ENCODE measurements around the gene DMAC2L. TPM values are rescaled to one million over a fixed set of nuclear protein-coding genes. Genes with fewer than 3 reads are reported as not detected.
A peak's percentile ranks its signal among the peaks of the same experiment; 100 is the strongest.
"Not testable (repeated sequence)": the region's sequence is repeated elsewhere in the genome, so short reads cannot be mapped to it uniquely, and the experiment has no call there.

The DMAC2L gene
- total RNA-seq, 1 donor from 2014 or later = 17.7 TPM

DNA sequence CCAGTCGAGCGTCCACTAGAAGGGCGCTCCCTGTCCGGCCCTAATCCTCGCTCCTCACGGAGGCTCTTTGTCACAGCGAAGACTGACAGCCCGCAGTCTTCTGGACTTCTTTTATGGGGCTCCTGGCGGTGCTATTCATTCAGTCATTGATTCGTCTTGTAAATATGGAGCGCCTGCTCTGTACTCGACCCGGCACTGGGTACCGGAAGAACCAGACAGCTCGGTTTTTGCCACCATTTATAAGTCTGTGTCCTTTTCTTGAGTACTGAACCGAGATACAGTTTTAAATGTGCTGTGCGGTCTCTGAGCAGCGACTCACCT is 570 bp downstream of the DMAC2L start:
- Mint-ChIP-seq H3K9me3 (ENCODE audit: unreplicated experiment) (peaks cover 12% of the 10 kb centered on the region), H3K4me1 (ENCODE audit: unreplicated experiment) (peaks cover 27% of the 10 kb centered on the region), H3K4me3 (ENCODE audit: unreplicated experiment) (peak overlapping the region; percentile 89), H3K36me3 (ENCODE audit: unreplicated experiment) (peaks cover 16% of the 10 kb centered on the region), H3K27ac (ENCODE audit: unreplicated experiment) (peak overlapping the region; percentile 94), H3K27me3 (ENCODE audit: unreplicated experiment) (no peaks in the 10 kb centered on the region)
- TF ChIP-seq, protein P1, sequence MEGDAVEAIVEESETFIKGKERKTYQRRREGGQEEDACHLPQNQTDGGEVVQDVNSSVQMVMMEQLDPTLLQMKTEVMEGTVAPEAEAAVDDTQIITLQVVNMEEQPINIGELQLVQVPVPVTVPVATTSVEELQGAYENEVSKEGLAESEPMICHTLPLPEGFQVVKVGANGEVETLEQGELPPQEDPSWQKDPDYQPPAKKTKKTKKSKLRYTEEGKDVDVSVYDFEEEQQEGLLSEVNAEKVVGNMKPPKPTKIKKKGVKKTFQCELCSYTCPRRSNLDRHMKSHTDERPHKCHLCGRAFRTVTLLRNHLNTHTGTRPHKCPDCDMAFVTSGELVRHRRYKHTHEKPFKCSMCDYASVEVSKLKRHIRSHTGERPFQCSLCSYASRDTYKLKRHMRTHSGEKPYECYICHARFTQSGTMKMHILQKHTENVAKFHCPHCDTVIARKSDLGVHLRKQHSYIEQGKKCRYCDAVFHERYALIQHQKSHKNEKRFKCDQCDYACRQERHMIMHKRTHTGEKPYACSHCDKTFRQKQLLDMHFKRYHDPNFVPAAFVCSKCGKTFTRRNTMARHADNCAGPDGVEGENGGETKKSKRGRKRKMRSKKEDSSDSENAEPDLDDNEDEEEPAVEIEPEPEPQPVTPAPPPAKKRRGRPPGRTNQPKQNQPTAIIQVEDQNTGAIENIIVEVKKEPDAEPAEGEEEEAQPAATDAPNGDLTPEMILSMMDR (IDR thresholded peaks at IDR 0.05) = no peak
- DNase-seq (ENCODE audit: extremely low spot score, unreplicated experiment) = no peak

DNA sequence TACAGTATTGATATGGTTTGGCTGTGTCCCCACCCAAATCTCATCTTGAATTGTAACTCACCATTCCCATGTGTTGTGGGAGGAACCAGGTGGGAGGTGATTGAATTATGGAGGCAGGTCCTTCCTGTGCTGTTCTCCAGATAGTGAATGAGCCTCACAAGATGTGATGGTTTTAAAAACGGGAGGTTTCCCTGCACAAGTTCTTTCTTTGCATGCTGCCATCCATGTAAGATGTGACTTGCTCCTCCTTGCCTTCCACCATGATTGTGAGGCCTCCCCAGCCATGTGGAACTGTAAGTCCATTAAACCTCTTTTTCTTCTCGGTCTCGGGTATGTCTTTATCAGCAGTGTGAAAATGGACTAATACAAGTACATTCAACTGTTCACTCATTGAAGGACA is 2.0 kb downstream of the DMAC2L start:
- DNase-seq (ENCODE audit: extremely low spot score, unreplicated experiment); H3K27ac Mint-ChIP-seq (ENCODE audit: unreplicated experiment); H3K4me3 Mint-ChIP-seq (ENCODE audit: unreplicated experiment); H3K27me3 Mint-ChIP-seq (ENCODE audit: unreplicated experiment): not testable (repeated sequence)
- H3K36me3 Mint-ChIP-seq (ENCODE audit: unreplicated experiment) = peaks cover 16% of the 10 kb centered on the region
- H3K4me1 Mint-ChIP-seq (ENCODE audit: unreplicated experiment) = peaks cover 32% of the 10 kb centered on the region
- H3K9me3 Mint-ChIP-seq (ENCODE audit: unreplicated experiment) = peaks cover 12% of the 10 kb centered on the region

DNA sequence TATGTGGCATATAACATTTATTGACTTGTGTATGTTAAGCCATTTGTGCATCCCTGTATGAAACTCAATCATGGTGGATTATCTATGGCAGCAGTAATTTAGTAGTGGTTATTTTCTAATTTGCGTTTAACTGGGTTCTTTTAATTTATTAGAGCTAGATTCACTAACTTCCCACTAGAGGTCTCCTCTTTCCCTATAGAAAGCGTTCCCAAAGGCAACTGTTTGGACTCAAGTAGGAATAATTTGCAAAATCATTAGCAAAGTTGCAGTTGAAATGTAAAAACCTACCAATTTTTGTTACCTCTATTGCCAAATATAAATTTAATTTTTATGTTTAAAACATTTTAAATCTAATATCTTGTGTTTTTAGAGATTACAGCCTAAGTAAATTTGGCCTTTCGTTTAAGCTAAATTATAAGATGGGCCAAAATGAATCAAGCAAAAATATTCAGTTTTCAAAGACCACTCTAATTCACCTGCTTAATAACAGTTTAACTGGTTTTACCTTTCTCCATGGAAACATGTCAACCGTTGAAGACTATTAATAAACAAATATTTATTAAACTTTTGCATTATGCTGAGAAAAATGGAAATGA is 6.0 kb downstream of the DMAC2L start:
- H3K4me1 Mint-ChIP-seq (ENCODE audit: unreplicated experiment) = peaks cover 17% of the 10 kb centered on the region
- no peak overlapping the region for H3K4me3 Mint-ChIP-seq (ENCODE audit: unreplicated experiment)
- H3K9me3 Mint-ChIP-seq (ENCODE audit: unreplicated experiment) = peaks cover 12% of the 10 kb centered on the region
- no peak for DNase-seq (ENCODE audit: extremely low spot score, unreplicated experiment)
- H3K36me3 Mint-ChIP-seq (ENCODE audit: unreplicated experiment) = peaks cover 16% of the 10 kb centered on the region
- H3K27ac Mint-ChIP-seq (ENCODE audit: unreplicated experiment) = peak overlapping the region; percentile 18
- no peaks in the 10 kb centered on the region for H3K27me3 Mint-ChIP-seq (ENCODE audit: unreplicated experiment)
- TF ChIP-seq, protein P1 (IDR thresholded peaks at IDR 0.05) = peak; percentile 70

DNA sequence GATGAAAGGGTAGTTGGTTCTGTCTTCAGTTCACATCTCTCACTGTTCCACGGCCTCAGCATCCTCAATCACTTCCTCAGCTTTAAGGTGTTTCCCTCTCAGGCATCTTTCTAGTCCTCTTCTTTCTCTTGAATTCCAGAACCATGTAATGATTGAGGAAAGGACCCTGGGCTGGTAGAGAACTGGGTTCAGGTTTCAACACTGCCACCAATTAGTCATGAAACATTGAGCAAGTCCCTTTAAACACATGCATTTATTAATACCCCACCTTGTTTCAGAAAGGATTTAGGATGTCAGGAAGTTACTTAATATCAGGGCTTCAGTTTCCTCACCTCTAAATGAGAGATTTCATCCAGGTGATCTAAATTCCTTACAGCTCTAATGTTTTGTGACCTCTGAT is 7.2 kb downstream of the DMAC2L start:
- TF ChIP-seq, protein P1 (IDR thresholded peaks at IDR 0.05) = no peak
- Mint-ChIP-seq H3K4me3 (ENCODE audit: unreplicated experiment) (no peak overlapping the region), H3K4me1 (ENCODE audit: unreplicated experiment) (peaks cover 9% of the 10 kb centered on the region), H3K36me3 (ENCODE audit: unreplicated experiment) (peaks cover 15% of the 10 kb centered on the region), H3K27me3 (ENCODE audit: unreplicated experiment) (no peaks in the 10 kb centered on the region), H3K27ac (ENCODE audit: unreplicated experiment) (peak overlapping the region; percentile 38), H3K9me3 (ENCODE audit: unreplicated experiment) (peaks cover 12% of the 10 kb centered on the region)
- no peak for DNase-seq (ENCODE audit: extremely low spot score, unreplicated experiment)

DNA sequence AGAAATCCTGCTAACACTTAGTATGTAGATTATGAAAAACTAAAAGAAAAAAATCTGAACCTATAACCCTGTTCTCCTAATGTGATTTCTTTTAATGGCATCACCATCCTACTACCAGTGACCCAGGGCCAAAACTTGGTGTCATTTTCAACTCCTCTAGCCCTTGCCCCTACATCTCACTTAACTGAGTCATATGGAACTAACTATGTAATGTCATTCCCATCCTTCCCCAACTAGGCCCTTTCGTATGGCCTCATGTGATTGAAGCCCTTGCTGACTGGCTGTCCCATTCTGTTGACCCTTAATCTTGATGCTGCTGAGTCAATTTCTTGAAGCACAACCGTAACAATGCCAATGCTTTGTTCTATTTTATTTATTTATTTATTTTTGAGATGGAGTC is 7.6 kb downstream of the DMAC2L start:
- TF ChIP-seq, protein P1 (IDR thresholded peaks at IDR 0.05) = no peak
- no peak for DNase-seq (ENCODE audit: extremely low spot score, unreplicated experiment)
- Mint-ChIP-seq H3K27me3 (ENCODE audit: unreplicated experiment) (no peaks in the 10 kb centered on the region), H3K4me3 (ENCODE audit: unreplicated experiment) (no peak overlapping the region), H3K4me1 (ENCODE audit: unreplicated experiment) (peaks cover 8% of the 10 kb centered on the region), H3K9me3 (ENCODE audit: unreplicated experiment) (peaks cover 12% of the 10 kb centered on the region), H3K36me3 (ENCODE audit: unreplicated experiment) (peaks cover 15% of the 10 kb centered on the region), H3K27ac (ENCODE audit: unreplicated experiment) (peak overlapping the region; percentile 38)

DNA sequence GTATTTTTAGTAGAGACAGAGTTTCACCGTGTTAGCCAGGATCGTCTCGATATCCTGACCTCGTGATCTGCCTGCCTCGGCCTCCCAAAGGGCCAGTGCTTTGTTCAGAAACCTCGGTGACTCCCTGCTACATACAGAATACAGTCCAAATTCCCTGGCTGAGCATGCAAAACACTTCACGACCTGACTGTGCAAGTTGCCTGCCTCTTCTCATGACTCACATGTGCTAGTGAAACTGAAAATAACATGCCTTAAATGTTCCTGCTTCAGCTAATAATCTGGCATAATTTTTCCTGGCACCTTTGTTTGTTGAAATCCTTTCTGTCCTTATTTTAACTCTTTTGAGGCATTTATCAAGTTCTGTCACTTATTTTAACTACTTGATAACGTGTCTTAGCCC is 8.2 kb downstream of the DMAC2L start:
- Mint-ChIP-seq H3K9me3 (ENCODE audit: unreplicated experiment) (peaks cover 12% of the 10 kb centered on the region), H3K27ac (ENCODE audit: unreplicated experiment) (no peak overlapping the region), H3K36me3 (ENCODE audit: unreplicated experiment) (peaks cover 18% of the 10 kb centered on the region), H3K27me3 (ENCODE audit: unreplicated experiment) (no peaks in the 10 kb centered on the region), H3K4me1 (ENCODE audit: unreplicated experiment) (peaks cover 8% of the 10 kb centered on the region), H3K4me3 (ENCODE audit: unreplicated experiment) (no peak overlapping the region)
- TF ChIP-seq, protein P1 (IDR thresholded peaks at IDR 0.05) = no peak
- no peak for DNase-seq (ENCODE audit: extremely low spot score, unreplicated experiment)

Measured in osteocyte (in vitro differentiated cells).